Measurements from ENCODE around the gene NTF4. TPM values are rescaled to one million over a fixed set of nuclear protein-coding genes. Genes with fewer than 3 reads are reported as not detected.

Gene NTF4
- total RNA-seq, 4 donors from 2014 or later = not detected

- DNase-seq = peak; percentile 49 to 84 (median 75)
- peak overlapping the region in 3 of 4 donors; percentile 4 to 64 (median 51) for H3K27ac ChIP-seq
Observed at GRCh38 chr19:49017666-49018351, 46.8 kb downstream of the NTF4 start.

DNA sequence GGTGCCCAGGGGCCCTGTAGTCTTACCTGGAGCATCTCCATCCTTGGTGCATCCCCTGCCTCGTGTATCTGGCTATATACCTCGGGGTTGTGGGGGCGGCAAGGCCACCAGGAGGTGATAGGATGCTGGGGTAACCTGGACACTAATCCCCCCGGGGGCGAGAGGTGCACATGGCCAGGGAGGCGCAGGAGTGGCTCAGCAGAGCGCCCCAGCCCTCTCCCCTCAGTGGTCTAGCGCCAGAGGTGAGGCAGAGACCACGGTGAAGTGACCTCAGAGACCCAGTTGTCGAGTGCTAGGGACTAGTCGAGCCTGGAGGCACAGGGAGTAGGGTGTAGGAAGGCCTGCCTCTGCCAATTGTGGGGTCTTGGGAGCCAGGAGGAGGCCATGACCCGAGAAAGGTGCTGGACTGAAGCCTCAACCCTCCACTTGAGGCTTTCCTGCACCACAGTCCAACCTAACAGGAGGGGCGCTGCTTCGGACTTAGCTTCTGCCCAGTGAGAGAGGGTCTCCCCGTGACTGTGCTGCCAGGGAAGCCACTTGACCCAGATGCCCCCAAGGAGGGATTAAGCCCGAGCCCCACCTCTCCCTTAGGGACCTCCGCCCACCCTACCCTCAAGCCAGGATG lies 47.5 kb downstream of the NTF4 start, which contains the start of gene LHB:
Gene LHB (minus strand): TSS at position 51 of the 625 bp plus-strand sequence. CDS start 10 bp downstream, at position 41.
- Histone ChIP-seq H3K9me3 (no peaks in the 10 kb centered on the region), H3K27ac (peak within 1 kb of the TSS in 3 of 4 donors; percentile 4 to 64 (median 51)), H3K27me3 (peaks cover 0 to 4% of the 10 kb centered on the region in 2 donors), H3K4me3 (peak within 1 kb of the TSS; percentile 35 to 63 (median 56)), H3K4me1 (peaks cover 0 to 26% (median 9%) of the 10 kb centered on the region in 4 donors), H3K36me3 (peaks cover 0 to 7% (median 0%) of the 10 kb centered on the region in 3 donors)
- DNase-seq = no peak
- TF ChIP-seq POLR2A (IDR thresholded peaks at IDR 0.05) (no peak), CTCF (IDR thresholded peaks at IDR 0.05) (no peak)

More at GRCh38 chr19:49017666-49018351, 46.8 kb downstream of the NTF4 start:
- H3K36me3 ChIP-seq = peaks cover 0 to 4% (median 0%) of the 10 kb centered on the region in 3 donors
- H3K9me3 ChIP-seq = no peaks in the 10 kb centered on the region
- peak; percentile 36 to 55 (median 46) for TF ChIP-seq CTCF (IDR thresholded peaks at IDR 0.05)
- peak in 1 of 2 donors; percentile 55 for TF ChIP-seq POLR2A (IDR thresholded peaks at IDR 0.05)
- H3K4me3 ChIP-seq = peak overlapping the region; percentile 35 to 63 (median 56)
- H3K4me1 ChIP-seq = peaks cover 0 to 26% (median 9%) of the 10 kb centered on the region in 4 donors
- peaks cover 0 to 4% of the 10 kb centered on the region in 2 donors for H3K27me3 ChIP-seq

GRCh38 chr19:49016067-49016839 lies 48.4 kb downstream of the NTF4 start:
- H3K9me3 ChIP-seq = no peaks in the 10 kb centered on the region
- peaks cover 0 to 4% of the 10 kb centered on the region in 2 donors for H3K27me3 ChIP-seq
- peaks cover 0 to 26% (median 9%) of the 10 kb centered on the region in 4 donors for H3K4me1 ChIP-seq
- no peak overlapping the region for H3K27ac ChIP-seq
- peaks cover 0 to 16% (median 0%) of the 10 kb centered on the region in 3 donors for H3K36me3 ChIP-seq
- H3K4me3 ChIP-seq = no peak overlapping the region
- no peak for TF ChIP-seq CTCF (IDR thresholded peaks at IDR 0.05)
- TF ChIP-seq POLR2A (IDR thresholded peaks at IDR 0.05) = no peak
- no peak for DNase-seq

- Histone ChIP-seq H3K36me3 (peaks cover 0 to 30% (median 0%) of the 10 kb centered on the region in 3 donors), H3K27ac (no peak overlapping the region), H3K27me3 (peaks cover 0 to 4% of the 10 kb centered on the region in 2 donors), H3K4me3 (no peak overlapping the region), H3K4me1 (peaks cover 0 to 26% (median 9%) of the 10 kb centered on the region in 4 donors), H3K9me3 (no peaks in the 10 kb centered on the region)
- TF ChIP-seq POLR2A (IDR thresholded peaks at IDR 0.05) = no peak
- no peak for TF ChIP-seq CTCF (IDR thresholded peaks at IDR 0.05)
- DNase-seq = no peak
Observed at GRCh38 chr19:49014870-49015255, 49.8 kb downstream of the NTF4 start.

DNA sequence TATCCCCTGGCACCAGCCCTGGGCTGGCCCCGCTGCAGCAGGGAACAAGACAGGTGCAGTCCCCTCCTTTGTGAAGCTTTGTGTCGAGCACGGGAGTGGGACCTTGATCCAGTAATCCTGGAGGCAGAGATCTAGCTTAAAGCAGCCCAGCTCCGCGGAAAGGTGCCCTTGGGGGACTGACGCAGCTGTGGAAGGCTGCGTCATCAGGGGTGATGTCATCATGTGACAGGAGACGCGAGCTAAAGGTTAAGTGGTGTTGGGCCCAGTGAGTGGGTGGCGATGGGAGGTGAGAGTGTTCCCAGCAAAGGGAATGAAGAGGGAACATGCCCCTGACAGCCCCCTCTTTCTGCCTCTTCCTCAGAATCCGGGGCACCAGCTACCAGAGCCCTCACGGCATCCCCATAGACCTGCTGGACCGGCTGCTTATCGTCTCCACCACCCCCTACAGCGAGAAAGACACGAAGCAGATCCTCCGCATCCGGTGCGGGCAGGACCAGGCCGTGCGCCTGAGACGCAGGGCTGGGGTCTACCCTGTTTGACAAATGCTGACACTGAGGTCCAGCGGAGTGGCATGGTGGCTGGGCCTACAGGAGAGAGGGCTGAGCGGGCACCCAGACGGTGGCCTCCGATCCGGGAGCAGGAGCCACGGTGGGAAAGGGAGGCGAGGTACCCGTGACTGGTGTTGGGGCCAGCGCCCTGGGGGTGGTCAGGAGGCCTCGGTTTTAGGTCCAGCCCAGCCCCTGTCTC lies 50.3 kb downstream of the NTF4 start:
- Histone ChIP-seq H3K9me3 (no peaks in the 10 kb centered on the region), H3K4me1 (peaks cover 0 to 22% (median 7%) of the 10 kb centered on the region in 4 donors), H3K4me3 (no peak overlapping the region), H3K27me3 (peaks cover 0 to 4% of the 10 kb centered on the region in 2 donors), H3K27ac (no peak overlapping the region), H3K36me3 (peaks cover 0 to 34% (median 0%) of the 10 kb centered on the region in 3 donors)
- no peak for DNase-seq
- TF ChIP-seq CTCF (IDR thresholded peaks at IDR 0.05) (no peak), POLR2A (IDR thresholded peaks at IDR 0.05) (no peak)

Measured in Peyer's patch (tissue), 4 donors.